Fibroblast of skin of right quadriceps (primary cell): ENCODE data around the gene SNTG2.

Experiments
- DNase-seq: peaks from one replicate; pipeline ENCODE4 v3.0.0-alpha.2; 2013

The SNTG2 gene

DNA sequence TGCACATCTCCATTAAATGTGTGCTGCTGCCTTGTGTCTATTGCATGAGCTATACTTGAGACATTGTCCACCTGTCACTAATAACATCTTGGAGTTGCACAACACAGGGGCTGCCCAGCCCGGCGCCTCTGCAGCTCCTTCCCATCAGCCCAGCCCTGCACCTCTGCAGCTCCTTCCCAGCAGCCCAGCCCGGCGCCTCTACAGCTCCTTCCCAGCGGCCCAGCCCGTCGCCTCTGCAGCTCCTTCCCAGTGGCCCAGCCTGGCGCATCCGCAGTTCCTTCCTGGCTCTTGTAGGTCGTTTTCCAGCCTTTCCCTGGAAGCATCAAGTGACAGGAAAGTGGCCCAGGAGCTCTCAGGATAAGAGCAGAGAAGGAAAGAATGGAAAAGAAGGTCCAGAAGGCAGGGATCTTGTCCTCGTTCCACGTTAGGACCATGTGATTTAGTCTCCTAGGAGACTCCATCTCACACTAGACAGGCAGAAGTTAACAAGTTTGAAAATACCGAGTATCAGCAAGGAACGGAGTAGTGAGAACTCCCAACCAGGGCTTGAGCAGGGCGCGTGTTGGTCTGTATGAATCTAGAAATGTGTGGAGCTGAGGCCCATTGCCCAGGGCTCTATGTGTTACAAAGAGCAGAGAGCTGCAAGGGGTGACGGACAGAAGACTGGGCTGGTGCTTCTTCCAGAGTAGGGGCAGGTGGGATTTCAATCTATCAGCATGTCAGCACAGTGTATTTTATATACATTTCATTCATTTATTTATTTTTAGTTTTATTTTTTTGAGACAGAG lies 346.9 kb downstream of the SNTG2 start:
- DNase-seq = no peak

DNA sequence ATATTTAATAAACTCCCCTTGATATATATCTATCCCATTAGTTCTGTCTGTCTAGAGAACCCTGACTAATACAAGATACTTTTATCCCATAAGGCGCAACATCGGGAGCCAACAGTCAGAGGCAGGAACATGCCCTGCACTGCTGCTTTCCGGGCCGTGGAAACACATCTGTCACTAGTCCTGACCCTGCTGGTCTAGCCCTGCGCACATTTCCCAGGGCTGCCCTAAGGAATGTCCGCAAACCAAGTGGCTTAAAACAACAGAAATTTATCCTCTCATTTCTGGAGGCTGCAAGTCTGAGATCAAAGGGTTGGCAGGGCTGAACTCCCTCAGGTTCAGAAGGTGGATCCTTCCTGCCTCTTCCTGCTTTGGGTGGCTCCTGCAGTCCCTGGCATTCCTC lies 348.4 kb downstream of the SNTG2 start:
- no peak for DNase-seq

DNA sequence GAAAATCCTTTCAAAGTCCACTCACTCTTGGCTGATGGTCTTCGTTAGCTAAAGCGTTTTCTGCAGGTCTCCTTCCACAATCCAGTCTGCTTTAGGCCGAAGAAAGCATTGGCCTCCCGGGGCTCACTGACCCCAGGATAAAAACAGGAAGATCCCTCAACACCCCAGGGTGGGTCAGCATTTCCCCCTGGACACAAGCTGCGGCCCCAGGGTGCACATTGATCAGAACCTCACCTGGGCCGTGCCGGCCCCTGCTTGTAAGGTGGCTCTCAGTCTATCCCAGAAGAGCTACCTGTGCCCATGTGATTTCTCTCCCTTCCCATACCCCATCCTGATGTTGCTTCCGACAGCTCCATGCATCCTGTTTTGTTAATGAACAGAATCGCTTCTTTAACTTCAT lies 349.6 kb downstream of the SNTG2 start:
- no peak for DNase-seq

DNA sequence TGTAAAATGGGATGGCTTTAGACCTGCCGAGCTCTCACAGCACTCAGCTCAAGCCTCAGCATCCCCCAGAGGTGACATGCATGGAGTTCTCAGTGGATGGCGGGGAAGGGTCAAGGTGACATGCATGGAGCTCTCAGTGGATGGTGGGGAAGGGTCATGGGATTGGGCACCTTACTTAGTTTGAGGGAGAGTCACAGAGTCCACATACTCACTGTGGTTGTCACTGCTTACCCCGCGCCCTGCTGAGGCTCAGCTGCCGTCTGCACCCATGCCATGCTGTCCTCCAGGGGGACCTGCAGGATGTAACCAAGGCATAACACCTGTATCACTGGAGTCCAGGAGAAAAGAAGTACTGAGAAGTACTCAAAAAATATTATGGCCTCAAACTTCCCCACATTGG lies 350.4 kb downstream of the SNTG2 start:
- no peak for DNase-seq

DNA sequence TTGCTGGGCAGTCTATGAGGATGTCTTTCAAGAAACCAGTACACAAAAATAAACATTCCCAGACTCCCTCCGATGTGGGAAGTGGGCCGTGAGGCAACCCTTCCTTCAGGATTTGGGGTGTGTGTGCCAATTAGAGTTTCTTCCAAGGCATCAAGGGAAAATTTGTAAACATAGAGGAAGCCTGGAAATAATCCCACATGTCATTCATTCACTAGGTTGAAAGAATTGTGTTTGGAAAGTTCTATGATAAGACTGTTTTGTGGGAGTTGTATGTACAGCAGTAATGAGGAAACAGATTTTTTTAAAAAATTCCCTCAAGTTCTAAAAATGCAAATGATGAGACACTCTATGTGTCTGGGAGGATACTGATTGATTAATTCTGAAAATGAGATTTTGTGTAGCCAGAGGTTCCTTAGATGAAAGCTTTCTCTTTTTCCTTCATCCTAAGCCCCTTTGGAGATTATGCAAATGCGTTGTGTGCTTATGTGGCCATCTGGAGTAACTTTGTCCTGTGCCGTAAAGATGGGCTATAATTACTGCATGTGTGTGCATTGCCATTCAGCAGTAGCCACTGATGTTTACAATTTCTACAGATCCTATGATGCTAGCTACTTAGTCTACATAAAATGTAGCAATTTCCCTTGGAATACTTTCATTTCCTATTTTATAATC lies 354.8 kb downstream of the SNTG2 start:
- no peak for DNase-seq

DNA sequence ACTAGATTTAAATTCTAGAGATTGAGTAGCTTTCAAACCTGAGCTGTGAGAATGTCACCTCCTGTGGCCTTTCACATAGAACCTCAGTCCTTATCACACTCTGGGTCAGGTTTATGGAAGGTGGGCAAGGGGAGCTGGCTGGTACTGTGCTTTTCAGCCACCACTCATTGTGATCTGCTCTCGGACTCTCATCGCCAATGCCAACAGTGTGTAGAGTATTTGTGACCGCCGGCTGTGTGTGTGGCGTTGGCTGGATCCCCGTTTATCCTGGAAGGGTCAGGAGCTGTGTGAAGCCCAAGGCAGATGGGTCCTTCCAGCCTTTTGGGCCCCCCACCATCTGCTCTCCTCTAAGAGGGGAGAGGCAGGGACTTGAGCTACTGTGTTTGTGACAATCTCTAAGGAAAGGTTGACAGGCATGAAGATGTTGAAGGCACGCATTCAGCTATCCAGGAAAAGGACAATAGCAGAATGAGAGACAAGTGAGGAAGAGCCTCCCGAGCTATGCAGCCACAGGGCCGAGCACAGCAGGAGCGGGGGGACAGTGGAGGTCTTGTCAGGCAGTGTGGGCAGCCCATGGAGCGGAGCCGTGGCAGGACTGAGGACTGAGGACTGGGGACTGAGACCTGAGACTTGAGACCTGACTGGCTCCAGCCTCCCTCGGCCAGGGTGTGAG lies 355.5 kb downstream of the SNTG2 start:
- no peak for DNase-seq

DNA sequence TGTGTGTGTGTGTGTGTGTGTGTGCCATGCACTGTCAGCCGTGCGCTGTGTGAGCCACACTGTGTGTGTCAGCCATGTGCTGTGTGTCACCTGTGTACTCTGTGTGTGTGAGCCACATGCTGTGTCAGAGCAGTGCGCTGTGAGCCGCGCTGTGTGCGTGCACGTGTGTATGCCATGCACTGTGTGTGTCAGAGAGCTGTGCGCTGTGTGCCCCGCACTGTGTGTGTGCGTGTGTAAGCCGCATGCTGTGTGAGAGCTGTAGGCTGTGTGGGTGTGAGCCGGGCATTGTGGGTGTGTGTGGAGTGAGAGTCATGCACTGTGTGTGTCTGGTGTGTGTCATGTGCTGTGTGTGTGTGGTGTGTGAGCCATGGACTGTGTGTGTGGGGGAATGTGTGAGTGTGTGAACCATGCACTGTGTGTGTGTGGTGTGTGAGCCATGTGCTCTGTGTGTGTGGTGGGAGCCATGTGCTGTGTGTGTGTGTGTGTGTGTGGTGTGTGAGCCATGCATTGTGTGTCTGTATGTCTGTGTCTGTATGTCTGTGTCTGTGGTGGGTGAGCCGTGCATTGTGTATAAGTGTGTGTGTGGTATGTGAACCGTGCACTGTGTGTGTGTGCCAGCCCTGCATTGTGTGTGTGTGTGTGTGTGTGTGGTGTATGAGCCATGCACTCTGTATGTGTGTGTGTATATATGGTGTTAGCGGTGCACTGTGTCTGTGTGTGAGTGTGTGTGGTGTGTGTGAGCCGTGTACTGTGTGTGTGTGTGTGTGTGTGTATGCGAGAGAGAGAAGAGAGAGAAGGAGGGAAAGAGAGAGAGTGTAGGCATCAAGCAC lies 356.3 kb downstream of the SNTG2 start:
- no peak for DNase-seq

DNA sequence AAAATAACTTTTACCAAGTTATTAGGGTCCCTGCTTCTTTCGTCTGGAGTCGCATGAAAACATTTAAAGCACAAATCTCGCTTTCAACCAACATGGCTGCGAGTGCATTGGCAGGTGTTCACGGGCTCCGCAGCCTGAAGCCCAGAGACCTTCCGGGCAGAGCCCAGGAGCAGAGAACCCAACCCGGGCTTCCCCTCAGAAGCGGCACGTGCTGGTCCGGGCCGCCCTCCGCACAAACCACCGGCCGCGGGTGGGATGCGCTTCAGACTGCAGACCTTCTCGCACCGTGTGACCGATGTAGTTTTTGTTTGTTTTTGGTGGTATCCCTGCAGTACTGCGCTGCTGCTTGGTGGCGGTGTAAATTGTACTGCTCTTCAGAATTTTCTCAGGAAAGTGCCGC lies 357.0 kb downstream of the SNTG2 start:
- no peak for DNase-seq

DNA sequence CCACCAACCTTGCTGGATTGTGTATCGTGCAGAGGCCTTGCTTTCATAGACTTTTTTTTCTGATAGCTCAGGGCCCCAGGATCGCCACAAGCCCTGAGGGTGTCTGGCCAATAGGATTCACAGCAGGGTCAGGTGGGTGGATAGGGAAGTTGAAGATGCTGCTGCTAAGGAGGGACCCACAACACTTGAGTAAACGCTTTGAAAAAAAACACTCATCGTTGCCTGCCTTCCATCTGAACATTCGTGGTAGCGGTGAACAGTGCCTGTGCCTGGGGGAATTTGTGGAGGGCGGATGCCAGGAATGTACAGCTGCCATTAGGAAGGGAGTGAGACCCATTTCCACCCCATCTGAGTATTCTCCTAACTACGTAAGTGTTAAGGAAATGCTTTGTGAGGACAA lies 358.0 kb downstream of the SNTG2 start:
- no peak for DNase-seq

DNA sequence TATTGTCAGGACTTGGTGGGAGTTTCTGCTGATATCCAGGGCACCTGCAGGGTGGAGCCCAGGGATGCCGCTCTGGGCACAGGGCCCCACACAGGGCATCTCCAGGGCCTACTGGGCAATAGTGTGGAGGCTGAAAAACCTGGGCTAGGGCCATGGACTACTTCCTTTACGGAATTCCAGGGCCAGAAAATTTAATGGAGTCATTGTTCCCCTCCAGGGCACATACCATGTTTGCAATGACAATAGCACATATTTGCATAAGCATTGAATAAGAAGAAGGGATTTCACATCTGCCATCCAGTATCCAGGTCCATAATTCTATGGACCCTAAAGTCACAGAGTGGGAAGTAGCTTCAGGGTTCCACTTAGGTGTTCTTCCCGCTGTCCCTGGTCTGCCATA lies 358.9 kb downstream of the SNTG2 start:
- DNase-seq = no peak

DNA sequence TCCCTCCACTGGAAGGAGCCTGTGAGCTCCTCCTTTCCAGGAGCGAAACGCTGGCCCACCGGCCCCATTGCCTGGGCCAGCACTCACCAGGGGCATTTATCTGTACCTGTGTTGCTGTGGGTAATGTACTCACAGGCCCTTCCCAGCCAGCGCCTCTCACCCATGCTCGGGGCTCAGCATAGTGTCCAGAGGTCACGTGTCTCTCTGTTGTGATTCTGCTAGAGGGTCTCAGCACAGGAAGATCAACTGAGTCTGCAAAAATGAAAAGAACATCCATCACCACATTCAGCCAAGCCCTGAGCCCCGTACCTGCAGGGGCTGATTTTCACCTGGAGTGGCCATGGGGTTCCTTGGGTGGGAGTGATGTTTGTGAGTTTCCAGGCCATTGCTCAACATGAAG lies 359.6 kb downstream of the SNTG2 start:
- DNase-seq = no peak

DNA sequence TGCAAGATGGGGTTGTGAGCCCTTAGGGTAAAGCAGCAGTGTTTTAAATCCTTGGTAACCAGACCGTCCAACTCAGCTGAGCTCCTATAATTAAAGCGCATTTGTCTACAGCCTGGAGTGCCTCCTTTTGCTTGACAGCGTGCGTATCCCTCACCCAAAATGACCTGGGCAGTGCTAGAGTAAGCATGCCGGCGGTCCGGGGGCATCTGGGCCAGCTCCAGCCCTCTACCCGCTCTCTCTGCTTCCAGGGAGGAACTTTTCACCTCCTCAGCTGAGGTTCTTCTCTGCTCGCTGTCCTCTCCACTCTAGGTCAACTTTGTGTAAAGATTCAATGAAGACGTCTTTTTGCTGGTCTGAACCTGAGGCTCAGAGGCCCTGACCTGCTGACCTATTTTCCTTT lies 360.2 kb downstream of the SNTG2 start:
- DNase-seq = no peak

DNA sequence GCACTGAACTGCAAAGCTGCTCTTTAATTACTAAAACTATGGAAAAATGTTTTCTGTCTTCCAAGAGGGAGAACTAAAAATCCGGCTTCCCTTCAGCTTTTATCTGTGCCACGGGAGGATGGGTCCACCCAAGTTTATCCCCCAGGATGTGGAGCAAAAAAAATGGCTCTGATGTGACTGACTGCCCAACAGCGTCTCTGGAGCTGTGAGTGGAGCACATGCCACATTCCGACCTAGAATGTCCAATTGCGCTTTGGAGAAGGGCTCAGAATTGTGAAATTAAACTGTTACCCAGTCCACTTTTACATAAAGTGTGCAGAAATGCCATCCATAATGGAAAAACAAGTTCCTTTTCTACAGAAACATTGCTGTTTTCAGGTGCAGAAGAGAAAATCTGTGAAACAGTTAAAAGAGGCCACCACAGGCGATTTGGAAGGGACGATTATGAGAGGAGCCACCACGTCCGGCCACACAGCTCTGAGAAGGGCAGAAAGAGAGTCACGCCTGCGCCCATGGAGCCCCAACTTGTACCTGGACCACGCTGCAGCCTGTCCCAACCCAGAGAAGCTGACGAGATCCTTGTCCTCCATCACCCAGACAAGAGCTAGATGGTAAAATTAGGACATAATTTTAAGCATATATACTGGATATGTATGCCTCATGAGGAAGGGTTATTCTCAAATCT lies 362.7 kb downstream of the SNTG2 start:
- no peak for DNase-seq

DNA sequence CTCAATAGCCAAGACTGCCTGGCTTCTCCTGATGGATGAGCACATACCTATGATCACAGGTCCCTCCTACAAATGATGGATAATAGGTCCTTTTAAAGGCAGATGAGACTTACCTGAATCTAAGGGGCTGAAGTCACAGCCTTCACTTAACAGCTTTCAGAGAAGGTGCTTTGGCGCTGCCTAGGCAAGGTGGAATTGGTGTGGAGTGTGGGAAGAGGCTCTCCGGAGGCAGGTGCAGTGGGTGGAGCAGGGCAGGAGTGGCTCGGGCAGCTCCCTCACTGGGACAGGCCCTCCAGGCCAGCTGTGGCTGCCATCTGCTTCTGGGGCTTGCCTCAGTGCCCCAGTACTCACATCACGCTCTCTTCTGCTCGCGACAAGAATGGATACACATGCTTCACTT lies 363.6 kb downstream of the SNTG2 start:
- no peak for DNase-seq

DNA sequence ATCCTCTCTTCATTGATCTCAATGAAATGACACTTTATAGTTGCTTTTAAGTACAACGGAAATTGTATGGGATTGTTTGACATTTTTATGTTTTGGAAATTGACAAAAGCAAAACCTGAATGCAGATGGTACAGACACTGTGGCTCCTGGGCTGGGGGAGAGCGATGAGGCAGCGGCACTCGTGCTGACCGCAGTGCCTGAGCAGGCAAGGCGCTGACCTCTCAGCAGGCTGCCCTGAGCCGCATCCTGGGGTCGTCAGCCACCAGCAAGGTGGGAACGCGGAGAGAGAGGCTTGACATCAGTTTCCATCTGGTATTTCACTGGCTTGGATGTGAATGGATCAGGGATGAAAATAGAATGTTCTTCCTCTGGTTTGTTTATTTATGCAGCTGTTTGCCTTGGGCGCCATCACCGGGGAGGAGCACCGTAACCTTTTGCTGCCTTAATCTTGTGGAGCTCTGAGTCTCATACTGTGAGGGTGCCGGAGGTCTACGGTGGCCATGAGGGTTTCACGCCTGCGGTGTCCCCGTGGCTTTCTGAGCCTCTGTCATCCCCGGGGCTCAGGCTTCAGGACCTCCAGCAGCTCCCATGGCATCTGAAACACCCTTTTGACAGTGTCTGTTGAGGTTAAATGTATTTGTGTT lies 367.8 kb downstream of the SNTG2 start:
- no peak for DNase-seq

DNA sequence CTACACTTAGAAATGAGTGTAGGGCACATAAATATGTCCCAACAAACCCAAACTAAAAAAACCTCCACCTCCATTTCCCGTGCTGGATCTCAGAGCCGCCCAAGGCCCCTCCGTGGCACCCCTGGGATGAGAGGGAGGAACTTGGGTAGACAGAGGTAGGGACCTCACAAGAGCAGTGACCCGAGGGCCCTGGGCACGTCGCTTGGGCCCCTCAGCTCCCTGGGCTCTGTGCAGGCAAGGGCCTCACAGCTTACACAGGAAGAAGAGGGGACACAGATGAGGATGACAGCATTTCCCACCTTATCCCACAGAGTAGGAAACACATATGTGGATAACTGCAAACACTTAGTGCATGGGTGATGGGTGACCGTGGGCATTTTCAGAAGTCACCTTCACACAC lies 368.7 kb downstream of the SNTG2 start:
- DNase-seq = no peak

DNA sequence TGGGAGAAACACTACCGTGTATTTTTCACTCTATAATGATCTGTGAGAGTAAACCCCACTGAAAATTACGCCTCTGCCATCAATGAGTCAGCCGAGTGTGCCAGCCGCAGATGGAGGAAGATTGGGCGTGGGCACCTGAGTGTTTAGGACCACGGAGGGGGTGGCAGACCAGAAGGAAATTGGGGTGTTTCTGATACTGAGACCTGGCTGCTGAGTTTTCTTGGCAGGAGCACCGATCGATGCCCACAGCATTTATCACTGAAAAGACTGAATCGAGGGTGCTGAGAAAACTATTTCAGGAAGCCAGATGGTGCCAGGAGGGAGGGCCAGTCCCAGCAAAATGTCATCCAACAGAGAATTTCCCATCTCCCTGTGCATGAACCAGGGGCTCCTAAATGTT lies 370.7 kb downstream of the SNTG2 start:
- no peak for DNase-seq

DNA sequence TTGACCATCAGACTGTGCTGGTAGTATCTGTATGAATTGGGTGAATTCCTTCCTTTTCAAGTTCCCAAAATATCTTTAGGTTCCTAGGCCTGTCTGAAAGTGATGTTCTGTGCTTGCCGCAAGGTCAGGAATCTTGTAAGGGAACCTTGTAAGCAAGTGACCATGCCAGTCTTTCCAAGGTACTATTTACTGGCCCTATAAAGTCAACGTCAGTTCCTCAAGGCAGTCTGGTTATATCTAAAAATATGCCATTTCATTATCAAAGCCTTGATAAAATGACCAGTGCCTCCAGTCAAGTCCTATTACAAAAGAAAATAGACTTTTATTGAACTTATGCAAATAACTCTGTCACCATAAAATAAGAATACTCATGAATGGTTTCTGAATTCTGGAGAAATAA lies 374.2 kb downstream of the SNTG2 start:
- DNase-seq = no peak

DNA sequence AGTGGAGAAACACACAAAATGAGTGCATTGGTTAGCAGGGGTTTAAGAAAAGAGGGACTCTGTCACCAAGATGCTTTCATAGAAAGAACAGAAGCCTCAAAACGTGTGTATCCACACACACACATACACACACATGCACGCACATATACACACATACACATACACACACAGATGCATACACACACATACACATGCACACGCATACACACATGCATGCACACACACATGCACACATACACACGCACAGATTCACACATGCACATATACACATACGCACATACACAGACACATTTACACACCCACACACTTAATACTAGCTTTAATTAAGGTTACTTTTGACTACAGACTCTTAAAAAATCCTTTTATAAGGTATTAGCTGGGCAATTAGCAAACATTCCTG lies 378.0 kb downstream of the SNTG2 start:
- DNase-seq = no peak

DNA sequence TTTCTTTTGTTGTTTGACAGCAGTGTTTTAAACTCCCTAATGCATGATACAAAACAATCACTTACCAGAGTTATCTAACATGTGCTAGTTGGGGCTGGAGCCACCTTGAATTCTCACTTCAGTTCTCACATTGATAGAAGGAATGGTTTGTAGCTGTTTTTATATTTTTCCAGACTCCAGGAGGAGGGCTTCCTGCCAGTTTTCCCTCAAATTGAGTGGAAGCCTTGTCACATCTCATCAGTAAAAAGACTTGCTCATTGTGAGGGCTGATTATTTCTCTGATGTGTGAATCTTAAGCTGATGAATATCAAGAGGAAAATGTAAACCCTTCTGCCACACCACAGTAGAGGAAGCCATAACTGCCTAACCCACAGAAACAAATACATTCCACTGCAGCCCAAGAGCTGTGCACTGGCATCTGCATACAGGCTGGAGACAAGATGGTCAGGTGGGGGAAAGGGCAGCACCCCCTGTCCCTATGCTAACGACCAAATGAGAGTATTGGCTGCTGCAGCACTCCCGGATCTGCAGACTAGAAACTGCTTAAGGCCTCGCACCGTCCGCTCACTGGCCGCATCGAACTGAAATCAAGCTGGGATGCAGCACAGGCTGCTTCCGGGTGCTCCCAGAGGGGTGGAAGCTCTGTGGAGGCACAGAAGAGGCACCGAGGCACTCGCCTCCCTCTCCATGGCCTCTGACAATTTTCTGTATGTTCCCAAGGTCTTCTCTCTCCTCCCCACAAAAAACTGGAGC lies 388.9 kb downstream of the SNTG2 start:
- no peak for DNase-seq

DNA sequence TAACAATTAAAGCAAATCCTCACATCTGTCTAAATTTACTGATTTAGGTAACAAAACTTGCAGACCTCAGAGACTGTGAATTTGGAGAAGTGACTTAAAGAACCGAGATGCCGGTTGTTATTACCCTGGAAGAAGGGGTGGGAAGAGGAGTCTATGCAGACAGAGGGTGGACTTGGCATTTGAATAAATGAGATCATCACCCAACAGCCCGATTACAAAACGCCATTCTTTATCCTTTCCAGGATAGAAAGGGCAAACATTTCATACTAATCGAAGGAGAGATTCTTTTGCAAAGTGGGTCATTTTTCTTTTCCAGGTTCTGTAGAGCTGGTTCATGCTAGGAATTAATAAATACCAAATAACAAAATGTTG lies 389.5 kb downstream of the SNTG2 start:
- no peak for DNase-seq
